Middle frontal gyrus (tissue), 1 donor: ENCODE measurements around the gene B4GALT4.

Source experiments
- DNase-seq: peaks from one replicate; pipeline ENCODE4 v3.0.0-alpha.2; 2015; ENCODE audit warnings: low spot score; ENCODE audit errors: extremely low spot score

B4GALT4 gene

DNA sequence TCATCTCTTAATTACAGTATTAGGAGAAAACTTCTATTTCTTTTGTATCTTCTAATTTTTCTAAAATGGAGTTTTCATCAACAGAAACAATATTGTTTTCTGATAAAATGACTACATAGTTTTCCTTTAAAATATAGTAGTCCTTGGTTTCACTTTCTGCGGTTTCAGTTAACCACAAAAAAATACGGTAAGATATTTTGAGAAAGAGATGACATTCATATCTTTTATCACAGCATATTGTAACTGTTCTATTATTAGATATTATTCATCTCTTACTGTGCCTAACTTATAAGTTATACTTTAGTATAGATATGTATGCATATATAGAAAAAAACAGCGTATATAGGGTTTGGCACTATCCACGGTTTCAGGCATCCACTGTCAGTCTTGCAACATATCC lies 2.3 kb downstream of the B4GALT4 start:
- DNase-seq, result no peak

DNA sequence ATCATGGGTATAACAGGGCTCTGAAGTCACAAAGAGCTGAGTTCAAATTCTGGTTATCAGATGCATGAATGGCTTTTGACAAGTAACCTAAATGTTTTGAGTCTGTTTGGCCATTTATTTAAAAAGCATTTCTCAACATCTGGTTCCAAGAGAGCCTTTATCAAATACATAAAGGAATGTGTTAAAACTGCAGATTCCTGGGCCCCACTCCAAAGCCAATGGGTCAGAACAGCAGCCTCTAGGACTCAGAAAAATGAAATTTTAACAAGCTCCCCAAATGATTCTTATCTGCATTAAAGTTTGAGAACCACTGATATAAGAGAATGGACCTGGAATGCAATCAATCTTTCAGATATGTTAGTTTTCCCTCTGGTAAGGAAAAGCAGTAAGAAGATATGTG lies 3.4 kb downstream of the B4GALT4 start:
- DNase-seq, result no peak

DNA sequence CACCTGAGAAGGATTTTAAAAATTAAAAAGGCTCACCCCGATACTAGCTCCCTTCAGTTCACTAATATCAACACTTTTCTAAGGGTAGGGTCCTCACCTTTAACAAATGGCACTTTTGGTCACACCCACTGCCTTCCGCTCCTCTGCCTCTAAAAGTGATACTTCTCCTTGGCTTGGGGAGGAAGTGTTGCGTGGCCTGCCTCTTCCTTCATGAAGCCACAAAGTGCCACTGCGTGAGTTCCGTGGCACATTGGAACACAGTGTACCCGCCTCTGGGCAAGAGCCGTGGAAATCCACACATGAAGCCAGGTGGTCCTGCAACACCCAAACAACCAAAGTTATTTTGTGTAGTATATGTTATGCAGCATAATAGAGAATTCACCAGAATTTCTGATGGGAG lies 3.9 kb downstream of the B4GALT4 start:
- DNase-seq, result no peak

DNA sequence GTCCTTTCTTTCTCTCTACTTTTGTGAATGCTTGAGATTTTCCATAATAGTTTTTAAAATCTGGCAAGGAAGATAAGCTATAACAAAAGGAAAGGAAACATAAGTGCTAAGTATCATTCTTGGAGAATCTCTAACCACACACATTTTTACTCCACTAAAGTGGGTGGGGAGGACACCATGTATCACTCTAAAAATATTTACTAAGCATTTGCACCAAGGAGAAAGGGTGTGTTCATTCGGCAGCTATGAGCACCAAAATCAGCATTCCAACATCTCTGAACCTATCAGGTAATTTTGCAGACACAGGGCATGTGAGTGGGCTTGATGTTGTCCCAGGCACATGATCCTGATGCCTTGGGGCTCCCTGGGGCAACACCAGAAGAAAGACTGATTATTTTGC lies 5.5 kb downstream of the B4GALT4 start:
- DNase-seq, result no peak

DNA sequence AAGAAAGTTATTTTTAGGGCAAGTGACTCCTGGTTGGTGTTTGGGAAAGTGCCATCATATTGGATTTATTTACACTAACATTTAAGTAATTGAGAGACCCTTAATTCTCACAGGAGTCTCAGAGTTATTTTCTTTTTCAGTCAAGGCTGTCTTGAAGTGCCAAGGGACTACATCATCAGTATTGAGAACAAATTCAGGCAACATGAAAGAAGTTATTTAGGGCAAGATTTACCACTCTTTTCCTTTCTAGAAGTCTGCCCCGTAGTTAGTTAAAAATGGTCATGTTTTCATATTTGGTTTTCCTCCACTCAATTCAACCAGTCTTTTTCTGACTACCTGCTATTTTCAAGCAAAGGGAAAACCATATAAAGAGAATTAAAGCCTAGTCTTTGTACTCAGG lies 6.1 kb downstream of the B4GALT4 start:
- no peak for DNase-seq

DNA sequence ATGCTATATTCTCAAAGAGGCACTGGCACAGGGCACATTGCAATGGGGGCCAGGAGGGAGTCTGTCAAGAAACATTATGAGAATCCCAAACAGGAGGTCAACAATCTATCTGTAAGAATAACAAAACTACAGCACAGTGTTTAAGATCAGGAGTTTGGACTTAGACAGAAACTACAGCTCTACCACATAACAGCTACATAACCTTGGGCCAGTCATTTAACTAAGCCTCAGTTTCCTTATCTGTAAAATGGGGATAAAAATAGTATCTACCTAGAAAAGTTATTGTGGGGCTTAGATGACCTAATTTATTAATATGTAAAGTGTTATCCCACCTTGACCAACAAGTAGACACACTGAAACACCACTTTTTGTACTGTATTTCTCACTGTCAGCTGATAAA lies 9.9 kb downstream of the B4GALT4 start:
- DNase-seq, result no peak

DNA sequence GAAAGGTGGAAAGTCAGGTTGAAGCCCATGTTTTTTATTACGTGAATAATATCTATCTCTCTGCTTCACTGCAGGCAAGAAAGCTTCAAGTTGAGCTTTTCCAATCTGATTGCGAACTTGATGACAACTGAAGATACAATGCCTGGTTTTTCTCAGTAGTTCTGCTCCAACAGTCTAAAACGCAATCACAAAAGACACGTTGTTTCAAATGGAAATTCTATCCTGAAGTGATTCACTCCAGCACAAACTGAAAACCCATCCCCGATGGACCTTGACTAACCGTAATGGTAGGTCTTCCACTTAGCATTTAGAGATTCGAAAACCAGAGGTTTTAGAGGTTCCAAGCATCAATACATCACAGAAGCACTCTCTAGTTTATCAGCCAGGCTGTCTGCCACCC lies 10.6 kb downstream of the B4GALT4 start:
- no peak for DNase-seq

DNA sequence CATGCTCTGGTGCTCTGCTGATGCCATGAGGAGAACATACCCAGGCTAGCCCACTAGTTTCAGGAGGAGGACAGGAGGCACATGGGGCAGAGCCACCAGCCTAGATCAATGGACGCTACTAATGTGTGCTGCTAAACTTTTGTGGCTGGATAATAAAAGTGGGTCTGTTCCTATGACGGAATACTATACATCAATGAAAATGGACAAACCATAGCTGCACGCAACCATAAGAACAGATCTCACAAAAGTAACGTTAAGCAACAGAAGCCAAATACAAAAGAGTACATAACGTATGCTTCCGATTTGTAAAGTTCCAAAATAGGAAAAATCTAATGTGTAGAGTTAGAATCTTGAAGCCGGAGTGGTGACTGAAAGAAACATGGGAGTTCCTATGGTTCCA lies 11.5 kb downstream of the B4GALT4 start:
- DNase-seq, result no peak

DNA sequence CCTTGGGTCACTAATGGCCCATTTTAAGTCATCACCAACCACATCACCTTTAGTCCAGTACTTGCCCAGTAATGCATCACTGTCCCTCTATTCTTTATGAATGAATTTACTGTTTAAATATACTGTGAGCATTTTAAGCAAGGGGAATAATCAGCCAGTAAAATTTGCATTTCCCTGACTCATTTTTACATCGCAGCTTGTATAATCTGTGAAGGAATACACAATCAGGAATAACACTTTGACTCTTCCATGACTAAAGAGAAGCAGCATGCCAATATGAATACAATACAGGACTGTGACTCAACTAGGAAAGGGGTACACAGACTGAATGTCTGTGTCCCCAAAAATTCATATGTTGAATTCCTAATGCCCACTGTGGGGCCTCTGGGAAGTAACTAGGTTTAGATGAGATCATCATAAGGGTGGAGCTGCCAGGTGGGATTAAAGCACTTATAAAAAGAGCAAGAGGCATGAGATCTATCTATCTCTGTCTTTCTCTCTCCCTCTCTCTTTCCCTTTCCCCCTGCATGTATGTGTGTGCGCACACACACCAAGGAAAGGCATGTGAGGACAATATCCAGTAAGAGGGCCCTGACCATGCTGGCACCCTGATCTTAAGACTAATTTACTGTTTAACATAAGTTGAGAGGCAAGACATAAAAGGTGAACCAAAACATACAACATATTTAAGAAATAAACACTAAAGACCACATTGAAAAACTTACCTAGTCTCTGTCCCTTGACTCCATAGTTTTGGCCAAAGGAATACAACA lies 12.1 kb downstream of the B4GALT4 start:
- DNase-seq, result no peak

DNA sequence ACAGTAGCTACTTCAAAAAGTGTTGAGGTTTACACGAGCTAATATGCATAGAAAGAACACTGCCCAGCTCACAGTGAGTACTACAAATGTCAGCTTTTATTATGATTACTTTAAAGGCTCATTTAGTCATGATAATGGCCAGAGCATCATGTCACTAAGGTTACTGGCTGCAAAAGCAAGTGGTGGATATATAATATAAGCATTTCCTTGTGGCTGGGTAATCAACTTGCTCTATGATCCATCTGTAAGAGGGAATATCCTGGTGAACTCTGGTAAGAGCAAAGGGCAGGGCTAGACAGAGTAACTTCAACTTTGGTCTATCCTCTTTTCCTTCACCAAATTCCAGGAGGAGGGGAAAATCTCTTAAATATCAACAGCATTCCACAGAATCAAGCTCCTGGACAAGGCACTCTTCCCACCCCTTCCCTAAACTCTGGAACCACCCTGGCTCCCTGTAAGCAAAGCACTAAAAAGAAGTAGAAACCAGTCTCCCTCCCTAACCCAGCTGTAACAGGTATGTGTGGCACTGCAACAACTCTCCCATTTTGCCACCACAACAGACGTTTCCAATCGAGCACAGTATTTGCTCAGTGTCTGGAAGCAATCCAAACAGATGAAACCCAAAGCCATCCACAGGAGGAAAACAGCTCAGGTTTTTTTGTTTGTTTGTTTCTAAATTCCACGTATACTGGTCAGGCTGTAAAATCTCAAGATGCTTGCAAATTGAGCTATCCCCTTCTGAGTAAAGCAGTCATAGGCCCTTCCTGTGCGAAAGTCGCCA lies 13.4 kb downstream of the B4GALT4 start:
- DNase-seq, result no peak

DNA sequence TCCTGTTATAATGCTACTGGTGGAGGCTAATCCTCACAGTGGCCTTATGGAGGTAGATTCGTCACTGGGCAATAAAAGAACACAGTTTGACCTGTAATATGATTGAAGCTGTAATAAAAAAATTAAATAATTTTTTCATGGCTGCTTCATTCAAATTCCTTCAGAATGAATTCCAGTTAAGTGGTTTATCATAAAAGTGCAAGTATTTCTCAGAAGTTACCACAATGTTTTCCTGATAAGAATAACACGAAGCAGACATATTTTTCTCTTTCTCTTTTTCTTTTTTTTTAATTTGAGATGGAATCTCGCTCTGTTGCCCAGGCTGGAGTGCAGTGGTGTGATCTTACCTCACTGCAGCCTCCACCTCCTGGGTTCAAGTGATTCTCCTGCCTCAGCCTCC lies 15.6 kb downstream of the B4GALT4 start:
- DNase-seq, result no peak

DNA sequence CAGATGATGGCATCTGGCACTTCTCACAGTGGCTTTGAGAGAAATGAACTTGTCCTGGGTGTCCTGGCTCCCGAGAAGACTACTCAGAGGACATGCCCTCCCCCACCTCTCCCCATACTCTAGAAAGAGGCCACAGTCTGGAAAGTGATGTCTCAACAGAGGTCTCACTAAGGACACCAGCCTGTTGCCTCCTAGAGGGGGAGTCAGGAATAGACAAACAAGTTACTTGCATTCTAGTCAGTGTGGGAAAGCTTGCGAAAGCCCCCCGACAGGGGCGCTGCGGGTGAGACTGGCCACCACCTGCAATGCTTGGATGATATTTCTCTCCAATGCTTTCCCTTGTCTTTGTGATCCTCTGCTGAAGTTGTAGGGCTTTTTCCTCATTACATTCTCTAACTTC lies 17.2 kb downstream of the B4GALT4 start:
- DNase-seq, result no peak

DNA sequence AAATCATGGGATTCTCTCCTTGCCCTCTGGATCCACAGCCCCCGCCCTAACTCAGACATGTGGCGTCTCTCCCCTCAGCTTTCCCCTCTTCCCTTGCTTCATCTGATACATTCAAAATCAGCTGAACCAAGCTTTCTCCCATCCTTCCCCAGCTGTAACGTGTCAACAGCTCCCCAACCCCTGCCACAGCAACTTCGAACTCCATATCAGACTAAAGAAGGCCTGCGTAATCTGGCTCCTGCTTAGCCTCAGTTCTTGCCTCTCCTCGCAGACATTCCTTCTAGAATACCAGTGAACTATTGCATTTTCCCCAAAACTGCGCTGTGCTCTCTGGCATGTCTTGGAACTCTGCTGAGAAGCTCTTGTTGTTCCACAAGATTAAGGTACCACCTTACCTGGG lies 18.3 kb downstream of the B4GALT4 start:
- no peak for DNase-seq

DNA sequence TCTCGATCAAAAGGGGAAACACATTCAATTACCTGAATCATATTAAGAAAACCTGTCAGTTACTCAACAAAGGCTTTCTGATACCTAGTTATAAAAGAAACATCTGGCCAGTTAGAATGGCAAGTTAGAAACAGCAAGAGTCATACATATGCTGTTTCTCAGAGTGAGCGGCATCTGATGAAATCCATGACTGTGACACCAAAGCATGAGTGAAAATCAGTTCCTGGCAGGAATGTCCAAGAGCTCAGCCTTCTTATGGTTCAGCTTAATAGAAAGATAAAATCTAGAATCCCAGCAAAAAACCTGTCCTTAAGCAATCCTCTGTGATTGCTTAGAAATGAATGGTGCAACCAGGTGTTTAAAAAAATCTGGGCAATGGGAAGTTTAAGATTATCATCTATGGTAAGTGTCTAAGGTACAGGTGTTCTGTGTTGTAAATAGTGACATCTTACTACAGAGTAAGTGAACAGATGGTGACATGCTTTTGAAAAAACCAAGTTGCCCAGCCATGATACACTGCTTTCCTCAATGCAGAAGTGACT lies 18.8 kb downstream of the B4GALT4 start:
- DNase-seq, result no peak

DNA sequence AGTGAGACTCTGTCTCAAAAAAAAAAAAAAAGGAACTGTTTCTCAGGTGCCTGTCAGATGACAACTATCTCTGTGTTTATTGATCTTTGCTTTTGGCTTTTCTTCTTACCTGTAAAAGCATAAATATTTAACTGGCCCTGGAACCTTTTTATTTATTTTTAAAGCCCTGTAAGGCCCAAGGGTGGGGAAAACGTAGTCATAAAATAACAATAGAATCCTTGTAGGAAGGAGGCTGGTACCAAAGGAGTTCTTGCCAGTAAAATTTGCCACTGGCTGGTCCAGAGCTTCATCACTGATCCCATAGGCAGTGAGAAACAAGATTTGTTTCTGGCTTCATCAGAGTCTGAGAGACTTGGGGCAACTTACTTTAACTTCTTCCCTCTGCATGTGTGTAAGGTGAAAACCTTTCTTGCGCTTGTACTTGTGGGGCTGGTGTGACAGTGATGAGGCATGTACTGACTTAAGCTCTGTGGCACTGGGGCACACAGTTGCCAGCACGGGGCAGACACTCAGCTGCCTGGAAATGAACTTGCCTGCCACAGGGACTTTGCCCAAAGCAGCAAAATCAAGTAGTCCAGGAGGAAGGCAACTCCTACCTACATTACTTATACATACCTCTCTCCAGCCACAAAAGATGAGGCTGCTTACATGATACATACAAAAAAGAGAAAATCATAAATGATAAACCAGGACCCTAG lies 19.6 kb downstream of the B4GALT4 start:
- DNase-seq, result no peak

DNA sequence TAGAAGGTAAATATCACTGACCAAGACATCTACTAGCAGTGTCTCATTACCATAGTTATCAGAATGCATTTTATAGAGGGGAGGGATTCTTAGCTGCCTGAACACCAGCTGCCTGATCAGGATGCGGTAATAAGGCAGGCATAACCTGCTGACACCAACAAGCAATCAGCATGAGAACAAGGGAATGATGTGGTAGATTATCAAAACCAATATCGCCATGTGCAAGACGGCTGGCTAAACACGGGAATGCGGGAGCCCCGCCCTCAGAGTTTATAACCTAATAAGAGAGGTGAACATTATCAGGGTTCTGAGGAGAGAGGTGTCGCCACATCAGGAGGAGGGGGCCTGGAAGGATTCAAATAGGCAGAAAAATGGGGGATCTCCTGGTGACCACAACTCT lies 20.5 kb downstream of the B4GALT4 start:
- no peak for DNase-seq

DNA sequence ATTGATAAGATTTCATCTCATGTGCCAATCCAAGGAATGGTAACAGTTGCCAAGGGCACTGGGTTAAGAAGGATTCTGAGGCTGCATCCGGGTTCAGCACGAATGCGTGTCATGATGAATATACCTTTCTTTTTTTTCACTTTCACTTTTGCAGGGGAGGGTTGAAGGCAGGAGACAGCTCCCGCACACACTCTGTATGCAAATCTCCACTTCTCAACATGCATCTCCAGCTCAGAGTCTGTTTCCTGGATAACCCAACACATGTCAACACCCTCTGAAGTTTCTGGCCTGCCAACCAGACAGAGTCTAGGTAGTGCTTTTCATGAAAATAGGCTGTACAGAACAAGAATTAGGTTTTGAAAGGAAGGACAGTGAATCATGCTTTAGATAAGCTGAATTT lies 21.6 kb downstream of the B4GALT4 start:
- DNase-seq, result no peak

DNA sequence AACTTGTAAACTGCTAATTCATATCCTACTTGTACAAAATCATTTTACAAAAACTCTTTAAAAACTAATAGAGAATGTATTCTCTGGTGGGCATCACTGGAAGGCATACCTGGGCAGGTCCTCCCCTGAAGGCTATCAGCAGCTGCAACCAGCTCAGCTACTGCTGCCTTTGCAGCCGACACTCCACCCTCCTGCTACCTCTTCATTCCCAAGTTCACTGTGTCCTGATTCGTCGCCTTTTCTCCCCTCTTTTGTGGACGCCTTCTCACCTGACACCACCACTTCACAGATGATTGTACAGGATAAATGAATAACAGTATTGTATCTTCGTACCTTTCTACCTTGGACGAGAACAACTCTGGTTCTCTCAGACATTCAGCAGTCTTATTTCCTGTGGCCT lies 28.9 kb downstream of the B4GALT4 start:
- DNase-seq, result no peak

DNA sequence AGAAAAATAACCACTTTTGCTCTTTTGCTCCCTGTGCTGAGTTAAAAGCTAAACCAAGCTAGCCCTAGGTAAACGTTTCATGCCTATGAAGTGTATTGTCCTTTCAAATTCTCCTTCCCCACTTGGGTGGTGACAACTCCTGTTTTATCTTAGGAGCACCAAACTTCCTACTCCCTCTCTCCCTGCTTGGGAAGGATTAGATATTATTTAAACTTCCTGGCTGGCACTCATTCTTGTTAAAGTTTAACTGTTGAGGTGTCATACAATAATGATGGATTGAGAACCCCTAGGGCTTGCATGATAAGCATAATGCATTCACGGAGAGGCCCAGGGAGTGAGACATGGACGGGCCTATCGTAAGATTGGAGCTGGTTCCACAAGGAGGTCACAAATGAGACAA lies 29.5 kb downstream of the B4GALT4 start:
- DNase-seq, result no peak

DNA sequence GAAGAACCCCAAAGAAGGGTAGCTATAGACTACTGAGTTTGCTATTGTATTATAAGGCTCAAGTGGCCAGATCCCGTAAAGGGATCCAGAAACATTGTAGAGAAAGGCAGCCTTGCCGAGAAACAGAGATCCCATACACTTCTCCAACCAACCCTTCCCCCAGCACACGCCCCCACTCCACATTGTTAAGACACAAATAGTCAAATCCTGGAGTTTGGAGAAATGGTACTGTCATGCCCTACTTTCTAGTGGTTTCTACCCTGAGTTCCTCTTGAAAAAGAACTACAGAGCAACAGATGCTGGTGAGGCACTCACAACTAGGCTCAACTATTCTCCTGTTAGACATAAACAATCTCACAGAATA lies 33.2 kb downstream of the B4GALT4 start:
- no peak for DNase-seq

DNA sequence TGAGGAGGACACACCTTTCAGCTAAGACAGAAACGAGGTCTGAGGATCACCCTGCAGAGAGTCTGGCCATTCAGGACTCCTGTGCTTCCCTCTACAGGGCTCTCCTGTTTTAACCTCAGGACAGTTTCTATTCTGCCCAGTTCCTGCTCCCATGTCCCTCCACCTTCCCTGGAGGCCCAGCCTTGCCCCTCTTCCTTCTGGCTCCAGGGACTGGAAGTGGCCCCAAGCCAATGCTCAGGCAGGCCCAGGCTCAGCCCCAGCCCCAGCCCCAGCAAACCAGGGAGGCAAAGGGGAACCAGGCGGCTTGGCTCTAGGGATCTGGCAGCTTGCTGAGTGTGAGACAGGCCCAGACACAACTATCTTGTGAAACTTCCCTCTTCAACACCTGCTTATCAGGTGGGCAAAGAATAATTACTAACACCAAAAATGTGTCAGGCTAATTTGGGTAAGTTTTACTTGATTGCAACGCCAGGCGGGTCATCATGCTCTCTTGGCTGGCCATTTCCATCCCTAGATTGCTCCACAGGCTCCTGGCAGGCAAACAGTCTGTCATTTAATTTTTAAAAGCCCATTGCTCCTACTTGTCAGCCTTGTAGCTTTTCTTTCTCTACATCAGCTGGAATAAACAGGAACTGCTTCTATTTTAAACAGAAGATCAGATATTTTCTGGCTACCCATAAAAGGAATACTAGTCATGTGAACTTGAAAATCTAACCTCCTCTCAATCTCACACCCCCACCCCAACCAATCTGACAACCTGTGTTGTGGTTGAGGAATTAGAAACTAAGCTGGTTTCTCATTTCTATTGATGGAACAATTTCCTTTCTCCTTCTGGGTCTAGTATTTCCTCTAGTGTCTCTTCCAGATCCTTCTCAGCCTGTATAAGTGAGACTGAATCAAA lies 33.8 kb downstream of the B4GALT4 start:
- no peak for DNase-seq
